ENCODE data around the gene ATG10. TPM values are rescaled to one million over a fixed set of nuclear protein-coding genes. Genes with fewer than 3 reads are reported as not detected.

Gene ATG10
- total RNA-seq = 10 to 100 TPM in 1 of 4 donors, 1 to 10 TPM in 1, not detected in 2; 8.4 to 10.6 TPM

DNA sequence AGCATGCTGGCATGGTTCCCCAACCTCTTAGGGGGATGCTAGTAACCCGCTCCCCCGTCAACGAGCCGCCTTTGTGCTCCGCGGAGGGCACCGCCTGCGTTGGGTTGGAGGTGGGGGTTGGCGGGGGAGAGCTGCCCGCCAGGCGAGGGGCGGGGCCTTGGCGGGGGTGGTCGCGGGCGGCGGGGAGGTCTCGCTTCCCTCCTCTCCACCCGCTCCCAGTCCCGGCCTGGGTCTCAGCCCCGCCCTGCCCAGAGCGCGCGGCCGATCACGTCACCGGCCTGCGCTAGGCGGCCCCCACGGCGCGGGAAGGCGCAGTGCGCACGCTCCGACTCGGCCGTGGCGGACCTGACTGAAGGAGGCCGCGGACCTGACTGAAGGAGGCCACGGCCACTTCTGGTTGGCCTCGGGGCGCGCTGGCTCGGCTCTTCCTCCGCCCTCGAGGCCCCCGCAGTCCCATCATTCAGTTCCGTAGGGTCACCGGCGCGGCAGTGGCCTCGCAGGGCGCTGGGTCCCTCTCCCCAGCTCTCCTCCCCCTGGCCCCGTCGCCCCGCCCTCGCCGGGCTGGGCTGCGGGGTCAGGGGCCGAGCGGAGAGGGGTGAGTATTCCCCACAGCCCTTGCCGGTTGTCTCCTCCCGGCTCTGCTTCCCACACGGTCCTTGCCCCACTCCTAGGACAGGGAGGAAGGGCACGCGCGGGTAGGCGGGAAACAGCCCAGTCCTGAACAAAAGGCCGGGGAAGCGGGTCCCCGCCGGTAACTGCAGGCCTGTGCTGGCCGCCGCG, at the start of gene ATG10:
Gene ATG10, plus strand, starts transcription at position 312 of the 780 bp plus-strand sequence. CDS start 15,548 bp downstream, outside the sequence.
- peak within 1 kb of the TSS; percentile 53 to 81 (median 61) for H3K4me3 ChIP-seq
- in situ Hi-C loops (cut with MboI; ENCODE audit: low pct_ligation_motif_present in 1 of 4, low pct_unique_long_range_greater_than_20kb in 1 of 4, low sequenced_read_pairs in 3 of 4) (no loop called here), intact Hi-C loops (cut with DNase I; ENCODE audit: low total_unique reads) (loop anchor here (5.0 kb wide), 1 partner anchor 120 kb away; no protein-coding TSS in a partner anchor)
- no peak for TF ChIP-seq EP300 (IDR thresholded peaks at IDR 0.05; ENCODE audit: low read depth)
- TF ChIP-seq POLR2A (IDR thresholded peaks at IDR 0.05) = peak; percentile 94
- TF ChIP-seq, protein P1, sequence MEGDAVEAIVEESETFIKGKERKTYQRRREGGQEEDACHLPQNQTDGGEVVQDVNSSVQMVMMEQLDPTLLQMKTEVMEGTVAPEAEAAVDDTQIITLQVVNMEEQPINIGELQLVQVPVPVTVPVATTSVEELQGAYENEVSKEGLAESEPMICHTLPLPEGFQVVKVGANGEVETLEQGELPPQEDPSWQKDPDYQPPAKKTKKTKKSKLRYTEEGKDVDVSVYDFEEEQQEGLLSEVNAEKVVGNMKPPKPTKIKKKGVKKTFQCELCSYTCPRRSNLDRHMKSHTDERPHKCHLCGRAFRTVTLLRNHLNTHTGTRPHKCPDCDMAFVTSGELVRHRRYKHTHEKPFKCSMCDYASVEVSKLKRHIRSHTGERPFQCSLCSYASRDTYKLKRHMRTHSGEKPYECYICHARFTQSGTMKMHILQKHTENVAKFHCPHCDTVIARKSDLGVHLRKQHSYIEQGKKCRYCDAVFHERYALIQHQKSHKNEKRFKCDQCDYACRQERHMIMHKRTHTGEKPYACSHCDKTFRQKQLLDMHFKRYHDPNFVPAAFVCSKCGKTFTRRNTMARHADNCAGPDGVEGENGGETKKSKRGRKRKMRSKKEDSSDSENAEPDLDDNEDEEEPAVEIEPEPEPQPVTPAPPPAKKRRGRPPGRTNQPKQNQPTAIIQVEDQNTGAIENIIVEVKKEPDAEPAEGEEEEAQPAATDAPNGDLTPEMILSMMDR (IDR thresholded peaks at IDR 0.05) = no peak
- TF ChIP-seq POLR2AphosphoS5 (IDR thresholded peaks at IDR 0.05) = peak; percentile 85 to 98 (median 96)
- H3K27me3 ChIP-seq = no peaks in the 10 kb centered on the region
- no peaks in the 10 kb centered on the region for H3K9me3 ChIP-seq
- DNase-seq = peak; percentile 92
- peak within 1 kb of the TSS; percentile 94 to 98 (median 97) for H3K27ac ChIP-seq
- H3K4me1 ChIP-seq = peaks cover 0 to 14% (median 3%) of the 10 kb centered on the region in 4 donors
- WGBS, 2 donors (ENCODE audit: low coverage in 1 of 2) = 1% methylated on average over 27 of the region's 77 CpGs; no CpG with 5 or more reads in 1 of the 2 donors
- no peaks in the 10 kb centered on the region for H3K36me3 ChIP-seq

- Histone ChIP-seq H3K27ac (no peak overlapping the region), H3K4me1 (no peaks in the 10 kb centered on the region), H3K27me3 (no peaks in the 10 kb centered on the region), H3K36me3 (no peaks in the 10 kb centered on the region), H3K4me3 (no peak overlapping the region), H3K9me3 (no peaks in the 10 kb centered on the region)
- in situ Hi-C loops (cut with MboI; ENCODE audit: low pct_ligation_motif_present in 1 of 4, low pct_unique_long_range_greater_than_20kb in 1 of 4, low sequenced_read_pairs in 3 of 4) (no loop called here), intact Hi-C loops (cut with DNase I; ENCODE audit: low total_unique reads) (loop anchor here (5.0 kb wide), 1 partner anchor 894 kb away; no protein-coding TSS in a partner anchor)
- 67 to 71% methylated on average over 4 of the region's 4 CpGs for WGBS, 2 donors (ENCODE audit: low coverage in 1 of 2)
- TF ChIP-seq POLR2AphosphoS5 (IDR thresholded peaks at IDR 0.05) = no peak
- TF ChIP-seq POLR2A (IDR thresholded peaks at IDR 0.05) = no peak
- TF ChIP-seq EP300 (IDR thresholded peaks at IDR 0.05; ENCODE audit: low read depth) = no peak
- TF ChIP-seq, protein P1 (IDR thresholded peaks at IDR 0.05) = no peak
- DNase-seq = no peak
Measured at GRCh38 chr5:81922854-81923279, 49.0 kb upstream of the ATG10 start.

DNA sequence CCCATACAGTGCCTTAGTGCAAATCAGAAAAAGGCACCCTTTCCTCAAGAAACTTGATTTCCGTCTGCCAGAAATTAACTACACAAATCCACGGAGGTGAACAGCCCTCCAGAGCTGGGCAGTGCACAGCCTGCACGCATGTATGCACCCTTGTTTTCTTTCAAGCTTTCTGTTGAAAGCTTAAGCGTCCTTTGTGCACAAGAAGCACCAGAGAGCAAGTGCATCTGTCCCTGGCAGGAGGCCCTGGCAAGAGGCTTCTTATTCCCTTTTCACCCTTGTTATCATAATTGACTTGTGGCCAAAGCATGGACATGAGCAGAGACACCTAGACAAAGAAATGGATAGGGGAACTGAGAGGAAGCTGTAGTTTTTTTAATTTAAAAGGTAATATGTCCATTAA, 47.4 kb upstream of the ATG10 start:
- Histone ChIP-seq H3K36me3 (no peaks in the 10 kb centered on the region), H3K9me3 (no peaks in the 10 kb centered on the region), H3K27ac (no peak overlapping the region), H3K4me1 (no peaks in the 10 kb centered on the region), H3K4me3 (no peak overlapping the region), H3K27me3 (no peaks in the 10 kb centered on the region)
- TF ChIP-seq POLR2AphosphoS5 (IDR thresholded peaks at IDR 0.05) (no peak), EP300 (IDR thresholded peaks at IDR 0.05; ENCODE audit: low read depth) (no peak), POLR2A (IDR thresholded peaks at IDR 0.05) (no peak)
- TF ChIP-seq, protein P1 (IDR thresholded peaks at IDR 0.05) = no peak
- no peak for DNase-seq
- intact Hi-C loops (cut with DNase I; ENCODE audit: low total_unique reads) (loop anchor here (5.0 kb wide), 1 partner anchor 893 kb away; no protein-coding TSS in a partner anchor), in situ Hi-C loops (cut with MboI; ENCODE audit: low pct_ligation_motif_present in 1 of 4, low pct_unique_long_range_greater_than_20kb in 1 of 4, low sequenced_read_pairs in 3 of 4) (no loop called here)
- 67 to 88% methylated on average over 2 to 4 of the region's 4 CpGs for WGBS, 2 donors (ENCODE audit: low coverage in 1 of 2)

DNA sequence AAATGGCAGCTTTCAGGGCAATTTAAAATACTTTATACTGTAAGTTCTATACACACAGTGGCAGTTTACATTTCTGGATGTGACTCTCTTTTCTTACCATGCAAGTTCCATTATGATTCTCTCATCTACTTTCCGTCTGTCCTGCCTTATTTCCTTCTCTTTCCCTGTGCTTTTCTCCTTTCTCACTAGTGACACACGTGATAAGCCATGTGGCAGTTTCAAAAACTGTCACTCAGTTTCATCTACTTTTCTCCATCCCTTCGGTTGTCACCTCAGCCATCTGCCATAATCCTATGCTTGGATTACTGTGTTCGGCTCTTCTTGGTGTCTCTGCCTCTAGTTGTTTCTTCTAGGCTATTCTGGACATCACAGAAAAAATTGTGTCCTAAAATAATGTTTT, 46.8 kb upstream of the ATG10 start:
- Histone ChIP-seq H3K4me3 (no peak overlapping the region), H3K9me3 (no peaks in the 10 kb centered on the region), H3K27ac (no peak overlapping the region), H3K36me3 (no peaks in the 10 kb centered on the region), H3K27me3 (no peaks in the 10 kb centered on the region), H3K4me1 (no peaks in the 10 kb centered on the region)
- TF ChIP-seq, protein P1 (IDR thresholded peaks at IDR 0.05) = no peak
- no peak for TF ChIP-seq EP300 (IDR thresholded peaks at IDR 0.05; ENCODE audit: low read depth)
- TF ChIP-seq POLR2AphosphoS5 (IDR thresholded peaks at IDR 0.05) = no peak
- no peak for TF ChIP-seq POLR2A (IDR thresholded peaks at IDR 0.05)
- no peak for DNase-seq
- in situ Hi-C loops (cut with MboI; ENCODE audit: low pct_ligation_motif_present in 1 of 4, low pct_unique_long_range_greater_than_20kb in 1 of 4, low sequenced_read_pairs in 3 of 4) = no loop called here
- intact Hi-C loops (cut with DNase I; ENCODE audit: low total_unique reads) = no loop called here
- 74 to 76% methylated on average over 4 of the region's 4 CpGs for WGBS, 2 donors (ENCODE audit: low coverage in 1 of 2)

Data from transverse colon (tissue), 4 donors.